Upper lobe of left lung (tissue), 6 donors: ENCODE results near the gene PLEK. TPM values are rescaled to one million over a fixed set of nuclear protein-coding genes. Genes with fewer than 3 reads are reported as not detected.
A peak's percentile ranks its signal among the peaks of the same experiment; 100 is the strongest.

Source experiments
- ATAC-seq, 2 donors: fragments of 200-7000 bp; cut with Tn5 transposase; one replicate each; pipeline ENCODE4 v1.9.1; 2022; ENCODE audit warnings: mild to moderate bottlenecking in 2 of 2, moderate library complexity in 2 of 2; ENCODE audit not compliant: low FRiP score in 2 of 2
- DNase-seq, 2 donors: peaks; one replicate each; pipeline ENCODE4 v3.0.0-alpha.2; 2019 to 2020
- H3K27ac ChIP-seq, 4 donors: fragments of 200-600 bp; sonication (generic); one replicate each; pipeline ENCODE4 v1.5.1; 2016 to 2019
- H3K27me3 ChIP-seq, 4 donors: fragments of 200-600 bp; sonication (generic); one replicate each; pipeline ENCODE4 v1.5.1; 2017 to 2019
- H3K36me3 ChIP-seq, 4 donors: fragments of 200-600 bp; sonication (generic); one replicate each; pipeline ENCODE4 v1.5.1; 2016 to 2019
- H3K4me1 ChIP-seq, 4 donors: fragments of 200-600 bp; sonication (generic); one replicate each; pipeline ENCODE4 v1.5.1; 2018 to 2019
- H3K4me3 ChIP-seq, 4 donors: fragments of 200-600 bp; sonication (generic); one replicate each; pipeline ENCODE4 v1.5.1; 2017 to 2019; ENCODE audit warnings: mild to moderate bottlenecking in 2 of 4, moderate library complexity in 1 of 4
- H3K9me3 ChIP-seq, 4 donors: fragments of 200-600 bp; sonication (generic); one replicate each; pipeline ENCODE4 v1.5.1; 2018 to 2019
- CTCF ChIP-seq, 6 experiments: fragments of 450-650 bp in 4 of 6; fragments of 200-600 bp in 2 of 6; sonication (generic) in 2 of 6; IDR thresholded peaks; one replicate each; pipeline ENCODE4 v1.5.1; 2016 to 2019; ENCODE audit warnings: antibody characterized with exemption in 6 of 6
- EP300 ChIP-seq, 4 donors: sonication (generic); formaldehyde crosslinking; IDR thresholded peaks; one replicate each; pipeline ENCODE4 v1.5.1; 2017; ENCODE audit warnings: antibody characterized with exemption in 4 of 4, control low read depth in 2 of 4
- POLR2A ChIP-seq, 4 donors: fragments of 450-650 bp; IDR thresholded peaks; one replicate each; pipeline ENCODE4 v1.5.1; 2016 to 2017; ENCODE audit warnings: antibody characterized with exemption in 4 of 4, mild to moderate bottlenecking in 2 of 4
- POLR2AphosphoS5 ChIP-seq, 2 donors: sonication (generic); formaldehyde crosslinking; IDR thresholded peaks; one replicate each; pipeline ENCODE4 v1.5.1; 2017; ENCODE audit warnings: antibody characterized with exemption in 2 of 2
- WGBS, 2 donors: methylation state at CpG; one replicate each; pipeline ENCODE4 v1.1.5; 2017 to 2018; 5-methylcytosine and 5-hydroxymethylcytosine counted together
- total RNA-seq, 6 donors: library from RNA; depleted of rRNA in 4 of 6; stranded (reverse); fragments of >200 nt in 4 of 6; gene quantifications; one replicate each; pipeline versions ENCODE4 v1.1.0 to v1.2.1, GENCODE V29; 2016 to 2021
- donor health status: DM: no; HTN: no; CAD: no; lungs with moderate emphysema.
- donor health status: DM: no; HTN: yes; CAD: no; lungs with severe emphysema.

Gene PLEK
- 10 to 100 TPM; 12.4 to 45.6 (median 17.0) TPM for total RNA-seq

GRCh38 chr2:68365087-68365486, at the start of gene PLEK:
TSS of gene PLEK (plus strand) at chr2:68365282. CDS start at chr2:68365352, 70 bp downstream.
- DNase-seq (peak in 1 of 2 donors; percentile 84), ATAC-seq (peak; percentile 81 to 82)
- peaks cover 0 to 19% (median 2%) of the 10 kb centered on the region in 4 donors for H3K4me1 ChIP-seq
- no peaks in the 10 kb centered on the region for H3K9me3 ChIP-seq
- WGBS, 2 donors, result 51 to 61% methylated on average over 4 to 7 of the region's 7 CpGs
- H3K27me3 ChIP-seq, result no peaks in the 10 kb centered on the region
- peak within 1 kb of the TSS; percentile 50 to 85 (median 75) for H3K27ac ChIP-seq
- TF ChIP-seq POLR2A (IDR thresholded peaks at IDR 0.05), result peak in 2 of 4 donors; percentile 54 to 87
- no peak for TF ChIP-seq CTCF (IDR thresholded peaks at IDR 0.05)
- peak; percentile 47 to 82 for TF ChIP-seq POLR2AphosphoS5 (IDR thresholded peaks at IDR 0.05)
- TF ChIP-seq EP300 (IDR thresholded peaks at IDR 0.05), result no peak
- H3K36me3 ChIP-seq, result no peaks in the 10 kb centered on the region
- peak within 1 kb of the TSS in 3 of 4 donors; percentile 27 to 46 (median 33) for H3K4me3 ChIP-seq

GRCh38 chr2:68316111-68316510, 49.0 kb upstream of the PLEK start:
- 50 to 60% methylated on average over 2 of the region's 2 CpGs for WGBS, 2 donors
- no peak for TF ChIP-seq POLR2A (IDR thresholded peaks at IDR 0.05)
- no peak for TF ChIP-seq CTCF (IDR thresholded peaks at IDR 0.05)
- TF ChIP-seq EP300 (IDR thresholded peaks at IDR 0.05), result no peak
- TF ChIP-seq POLR2AphosphoS5 (IDR thresholded peaks at IDR 0.05), result no peak
- Histone ChIP-seq H3K9me3 (no peaks in the 10 kb centered on the region), H3K27me3 (peaks cover 0 to 2% (median 0%) of the 10 kb centered on the region in 4 donors), H3K4me1 (peaks cover 9 to 19% (median 18%) of the 10 kb centered on the region in 4 donors), H3K27ac (no peak overlapping the region), H3K36me3 (peaks cover 0 to 15% (median 0%) of the 10 kb centered on the region in 4 donors), H3K4me3 (no peak overlapping the region)
- ATAC-seq (no peak), DNase-seq (no peak)

- peak; percentile 5 to 45 for ATAC-seq
- TF ChIP-seq POLR2A (IDR thresholded peaks at IDR 0.05) (no peak), EP300 (IDR thresholded peaks at IDR 0.05) (no peak), CTCF (IDR thresholded peaks at IDR 0.05) (no peak), POLR2AphosphoS5 (IDR thresholded peaks at IDR 0.05) (no peak)
Measured at GRCh38 chr2:68317971-68318913, 46.8 kb upstream of the PLEK start.

GRCh38 chr2:68318914-68319397, 46.1 kb upstream of the PLEK start:
- WGBS, 2 donors, result 2 to 8% methylated on average over 10 to 24 of the region's 27 CpGs
- no peak for TF ChIP-seq CTCF (IDR thresholded peaks at IDR 0.05)
- TF ChIP-seq POLR2AphosphoS5 (IDR thresholded peaks at IDR 0.05), result no peak
- TF ChIP-seq EP300 (IDR thresholded peaks at IDR 0.05), result no peak
- Histone ChIP-seq H3K4me1 (peaks cover 9 to 19% (median 18%) of the 10 kb centered on the region in 4 donors), H3K9me3 (no peaks in the 10 kb centered on the region), H3K4me3 (peak overlapping the region; percentile 55 to 79 (median 68)), H3K27me3 (peaks cover 0 to 2% (median 0%) of the 10 kb centered on the region in 4 donors), H3K27ac (peak overlapping the region; percentile 88 to 97 (median 92)), H3K36me3 (peaks cover 0 to 11% (median 0%) of the 10 kb centered on the region in 4 donors)
- DNase-seq, result peak in 1 of 2 donors; percentile 21
- ATAC-seq, result peak; percentile 41 to 68

More at GRCh38 chr2:68317971-68318913, 46.8 kb upstream of the PLEK start:
- WGBS, 2 donors, result 40 to 43% methylated on average over 27 of the region's 27 CpGs
- Histone ChIP-seq H3K4me3 (peak overlapping the region; percentile 55 to 79 (median 68)), H3K9me3 (no peaks in the 10 kb centered on the region), H3K27ac (peak overlapping the region; percentile 88 to 97 (median 92)), H3K36me3 (peaks cover 0 to 11% (median 0%) of the 10 kb centered on the region in 4 donors), H3K4me1 (peaks cover 9 to 19% (median 18%) of the 10 kb centered on the region in 4 donors), H3K27me3 (peaks cover 0 to 2% (median 0%) of the 10 kb centered on the region in 4 donors)
- DNase-seq, result peak in 1 of 2 donors; percentile 83
